ENCODE measurements around the gene RLN3.

The RLN3 gene

GRCh38 chr19:14055396-14055795 lies 27.4 kb downstream of the RLN3 start:
- ChIA-PET POLR2A (no interaction called here), CTCF (interaction anchor here (1.0 to 12.8 kb wide), 4 partner anchors 11 to 172 kb away, joined by 3 to 169 read pairs (median 56); partner anchors contain the start of genes ASF1B and MISP3)
- no peak for TF ChIP-seq CTCF (IDR thresholded peaks at IDR 0.05; ENCODE audit: control extremely low read depth, extremely low read depth, low read depth, missing control alignments)
- peak; percentile 3 for DNase-seq (ENCODE audit: extremely low spot score)

GRCh38 chr19:14056069-14056666 lies 28.2 kb downstream of the RLN3 start:
- TF ChIP-seq CTCF (IDR thresholded peaks at IDR 0.05; ENCODE audit: control extremely low read depth, extremely low read depth, low read depth, missing control alignments): no peak
- DNase-seq (ENCODE audit: extremely low spot score): peak; percentile 2
- POLR2A ChIA-PET: no interaction called here
- CTCF ChIA-PET: interaction anchor here (1.0 to 12.8 kb wide), 5 partner anchors 12 to 173 kb away, joined by 3 to 169 read pairs (median 5); partner anchors contain the start of genes ASF1B, DCAF15 and MISP3

- POLR2A ChIA-PET: interaction anchor here (0.5 to 1.0 kb wide), 2 partner anchors 38 to 327 kb away, joined by 3 to 4 read pairs; no protein-coding TSS in a partner anchor
- TF ChIP-seq CTCF (IDR thresholded peaks at IDR 0.05; ENCODE audit: control extremely low read depth, extremely low read depth, low read depth, missing control alignments): no peak
- no peak for DNase-seq (ENCODE audit: extremely low spot score)
- CTCF ChIA-PET: interaction anchor here (0.9 to 12.8 kb wide), 7 partner anchors 13 to 176 kb away, joined by 3 to 169 read pairs (median 5); partner anchors contain the start of genes ASF1B, DCAF15 and MISP3
Observed at GRCh38 chr19:14056741-14057356, 28.9 kb downstream of the RLN3 start.

- CTCF ChIA-PET: interaction anchor here (0.8 to 12.8 kb wide), 28 partner anchors 12 to 469 kb away, joined by 3 to 169 read pairs (median 6); partner anchors contain the start of genes ASF1B, DCAF15, IL27RA and MISP3
- TF ChIP-seq CTCF (IDR thresholded peaks at IDR 0.05; ENCODE audit: control extremely low read depth, extremely low read depth, low read depth, missing control alignments): no peak
- DNase-seq (ENCODE audit: extremely low spot score): peak; percentile 9
- POLR2A ChIA-PET: interaction anchor here (0.6 kb wide), 1 partner anchor 62 kb away, joined by 4 read pairs; no protein-coding TSS in a partner anchor
Observed at GRCh38 chr19:14058182-14059092, 30.5 kb downstream of the RLN3 start.

GRCh38 chr19:14059093-14059480 lies 31.1 kb downstream of the RLN3 start:
- ChIA-PET CTCF (interaction anchor here (0.8 to 12.8 kb wide), 30 partner anchors 12 to 469 kb away, joined by 3 to 169 read pairs (median 6); partner anchors contain the start of genes DCAF15, IL27RA, MISP3 and PODNL1), POLR2A (interaction anchor here (0.6 kb wide), 2 partner anchors 46 to 62 kb away, joined by 4 read pairs; no protein-coding TSS in a partner anchor)
- peak; percentile 71 for TF ChIP-seq CTCF (IDR thresholded peaks at IDR 0.05; ENCODE audit: control extremely low read depth, extremely low read depth, low read depth, missing control alignments)
- peak; percentile 77 for DNase-seq (ENCODE audit: extremely low spot score)
